ENCODE results near the gene DYNLT3. TPM values are rescaled to one million over a fixed set of nuclear protein-coding genes. Genes with fewer than 3 reads are reported as not detected.

The DYNLT3 gene
- total RNA-seq, 4 donors from 2014 or later = 26.9 to 36.3 (median 30.7) TPM

DNA sequence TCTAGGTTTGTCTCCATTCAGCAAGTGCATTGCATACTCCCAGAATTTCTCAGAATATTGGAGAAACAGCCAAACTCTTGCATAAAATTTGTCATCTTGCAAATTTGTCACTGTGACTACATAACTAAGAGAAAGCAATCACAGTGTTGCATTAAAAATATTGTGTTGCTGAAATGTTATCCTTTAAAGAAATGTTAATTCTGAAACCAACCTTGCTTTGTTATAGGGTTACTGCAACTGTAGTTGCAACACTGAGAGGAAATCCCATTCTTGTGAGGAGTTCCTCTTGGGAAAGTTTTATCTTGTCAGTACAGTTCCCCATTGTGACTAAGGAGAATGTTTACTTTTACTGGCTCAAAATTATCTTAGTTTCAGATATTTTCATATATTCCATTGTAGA lies 46.7 kb downstream of the DYNLT3 start:
- H3K36me3 ChIP-seq = no peaks in the 10 kb centered on the region
- H3K27me3 ChIP-seq = no peaks in the 10 kb centered on the region
- H3K27ac ChIP-seq = no peak overlapping the region
- H3K9me3 ChIP-seq = no peaks in the 10 kb centered on the region
- DNase-seq (ENCODE audit: low spot score in 2 of 2) = no peak
- TF ChIP-seq EP300 (IDR thresholded peaks at IDR 0.05) = no peak
- no peak for TF ChIP-seq POLR2A (IDR thresholded peaks at IDR 0.05)
- TF ChIP-seq, protein P1, sequence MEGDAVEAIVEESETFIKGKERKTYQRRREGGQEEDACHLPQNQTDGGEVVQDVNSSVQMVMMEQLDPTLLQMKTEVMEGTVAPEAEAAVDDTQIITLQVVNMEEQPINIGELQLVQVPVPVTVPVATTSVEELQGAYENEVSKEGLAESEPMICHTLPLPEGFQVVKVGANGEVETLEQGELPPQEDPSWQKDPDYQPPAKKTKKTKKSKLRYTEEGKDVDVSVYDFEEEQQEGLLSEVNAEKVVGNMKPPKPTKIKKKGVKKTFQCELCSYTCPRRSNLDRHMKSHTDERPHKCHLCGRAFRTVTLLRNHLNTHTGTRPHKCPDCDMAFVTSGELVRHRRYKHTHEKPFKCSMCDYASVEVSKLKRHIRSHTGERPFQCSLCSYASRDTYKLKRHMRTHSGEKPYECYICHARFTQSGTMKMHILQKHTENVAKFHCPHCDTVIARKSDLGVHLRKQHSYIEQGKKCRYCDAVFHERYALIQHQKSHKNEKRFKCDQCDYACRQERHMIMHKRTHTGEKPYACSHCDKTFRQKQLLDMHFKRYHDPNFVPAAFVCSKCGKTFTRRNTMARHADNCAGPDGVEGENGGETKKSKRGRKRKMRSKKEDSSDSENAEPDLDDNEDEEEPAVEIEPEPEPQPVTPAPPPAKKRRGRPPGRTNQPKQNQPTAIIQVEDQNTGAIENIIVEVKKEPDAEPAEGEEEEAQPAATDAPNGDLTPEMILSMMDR (IDR thresholded peaks at IDR 0.05) = no peak
- no peaks in the 10 kb centered on the region for H3K4me1 ChIP-seq
- H3K4me3 ChIP-seq = no peak overlapping the region

DNA sequence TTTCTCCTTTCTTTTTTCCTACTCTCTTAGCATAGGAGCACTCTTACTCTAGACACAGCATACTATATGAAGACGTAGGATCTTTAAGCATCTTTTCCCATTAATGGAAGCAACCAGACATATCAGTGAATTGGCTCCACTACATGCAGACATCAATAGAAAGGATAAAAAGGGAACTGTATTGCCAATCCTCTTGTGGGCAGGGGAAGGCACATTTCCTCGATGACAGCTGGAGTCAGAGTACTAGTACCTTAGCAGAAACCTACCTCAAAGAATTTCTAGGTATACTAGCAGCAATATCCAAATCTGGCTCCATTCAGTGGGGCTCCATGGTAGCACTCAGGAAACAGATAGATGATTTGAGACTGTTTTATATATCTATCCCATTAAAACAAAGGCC lies 47.4 kb downstream of the DYNLT3 start:
- Histone ChIP-seq H3K9me3 (no peaks in the 10 kb centered on the region), H3K36me3 (no peaks in the 10 kb centered on the region), H3K27me3 (no peaks in the 10 kb centered on the region), H3K4me3 (no peak overlapping the region), H3K4me1 (no peaks in the 10 kb centered on the region), H3K27ac (no peak overlapping the region)
- no peak for DNase-seq (ENCODE audit: low spot score in 2 of 2)
- TF ChIP-seq, protein P1 (IDR thresholded peaks at IDR 0.05) = no peak
- TF ChIP-seq EP300 (IDR thresholded peaks at IDR 0.05) = no peak
- TF ChIP-seq POLR2A (IDR thresholded peaks at IDR 0.05) = no peak
- 61 to 83% methylated on average over 2 of the region's 2 CpGs for WGBS, 2 donors

DNA sequence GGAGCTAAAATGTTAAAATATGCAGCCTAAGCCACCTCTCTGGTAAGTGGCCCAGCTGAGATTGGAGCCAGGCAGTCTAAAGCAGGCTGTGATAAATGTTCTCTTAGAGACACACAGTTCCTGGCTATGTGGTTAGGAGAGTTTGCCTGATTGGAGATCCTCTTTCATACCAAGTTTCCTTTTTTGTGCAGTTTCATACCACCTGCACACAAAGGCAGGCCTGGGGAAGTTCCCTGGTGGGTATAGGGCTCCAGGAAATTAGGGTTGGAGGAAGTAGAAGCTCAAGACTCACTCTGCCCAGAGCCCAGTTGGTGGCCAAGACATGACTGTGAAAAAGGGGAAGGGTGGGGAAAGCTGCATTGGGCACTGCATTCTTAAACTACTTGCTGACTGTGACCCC lies 50.6 kb downstream of the DYNLT3 start:
- peak in 1 of 2 donors; percentile 20 for TF ChIP-seq EP300 (IDR thresholded peaks at IDR 0.05)
- TF ChIP-seq, protein P1 (IDR thresholded peaks at IDR 0.05) = no peak
- Histone ChIP-seq H3K27me3 (no peaks in the 10 kb centered on the region), H3K36me3 (no peaks in the 10 kb centered on the region), H3K27ac (no peak overlapping the region), H3K4me3 (no peak overlapping the region), H3K9me3 (no peaks in the 10 kb centered on the region), H3K4me1 (no peaks in the 10 kb centered on the region)
- DNase-seq (ENCODE audit: low spot score in 2 of 2) = no peak

DNA sequence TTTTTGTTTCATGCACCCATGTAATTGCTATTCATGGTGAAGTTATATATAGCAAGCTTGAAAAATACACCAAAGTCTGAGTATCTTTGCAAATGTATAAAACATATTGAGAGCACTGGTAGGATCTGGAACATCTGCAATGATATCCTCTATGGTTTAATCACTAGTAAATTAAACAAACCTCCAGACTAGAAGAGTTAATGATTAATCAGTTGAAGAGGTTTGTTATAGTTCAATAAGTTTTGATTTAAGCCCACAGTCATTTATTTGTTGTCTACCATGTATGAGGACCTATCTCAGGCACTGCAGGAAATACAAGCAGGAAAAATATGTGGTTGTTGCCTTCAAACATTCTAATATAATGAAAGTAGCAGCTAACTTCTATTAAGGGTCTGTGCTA lies 51.1 kb downstream of the DYNLT3 start:
- no peak overlapping the region for H3K27ac ChIP-seq
- no peak for DNase-seq (ENCODE audit: low spot score in 2 of 2)
- no peak overlapping the region for H3K4me3 ChIP-seq
- no peaks in the 10 kb centered on the region for H3K36me3 ChIP-seq
- no peaks in the 10 kb centered on the region for H3K4me1 ChIP-seq
- H3K27me3 ChIP-seq = no peaks in the 10 kb centered on the region
- H3K9me3 ChIP-seq = no peaks in the 10 kb centered on the region
- TF ChIP-seq EP300 (IDR thresholded peaks at IDR 0.05) (no peak), POLR2A (IDR thresholded peaks at IDR 0.05) (no peak)
- TF ChIP-seq, protein P1 (IDR thresholded peaks at IDR 0.05) = no peak

Small RNA genes within 50 kb of the gene (small RNA-seq; reads per million reads assigned to genes)
- gene RNU6-49P = not detected

Other genes starting within 250 kb of the DYNLT3 start
- gene XK, start 161.8 kb downstream of the DYNLT3 start, total RNA-seq = under 1 TPM; under 0.01 to 0.22 (median 0.10) TPM
- gene CYBB, start 67.5 kb downstream of the DYNLT3 start, total RNA-seq = 10 to 100 TPM; 19.5 to 26.0 (median 21.8) TPM
- gene SYTL5, start 159.0 kb upstream of the DYNLT3 start, total RNA-seq = under 1 TPM; 0.21 to 0.78 (median 0.37) TPM